ENCODE measurements around the gene NUP35. TPM values are rescaled to one million over a fixed set of nuclear protein-coding genes. Genes with fewer than 3 reads are reported as not detected.

NUP35 gene
- total RNA-seq: 17.7 and 19.1 TPM in 2 replicates

- intact Hi-C loops (cut with micrococcal nuclease): loop anchor here (1.0 to 5.0 kb wide), 5 partner anchors 46 to 1232 kb away; partner anchors contain the start of genes DNAJC10, DUSP19, ITPRID2 and NCKAP1
These were observed at the start of gene NUP35 for GRCh38 chr2:183124222-183124956. TSS of gene NUP35 (plus strand) at chr2:183124443. CDS start at chr2:183124458, 15 bp downstream.

DNA sequence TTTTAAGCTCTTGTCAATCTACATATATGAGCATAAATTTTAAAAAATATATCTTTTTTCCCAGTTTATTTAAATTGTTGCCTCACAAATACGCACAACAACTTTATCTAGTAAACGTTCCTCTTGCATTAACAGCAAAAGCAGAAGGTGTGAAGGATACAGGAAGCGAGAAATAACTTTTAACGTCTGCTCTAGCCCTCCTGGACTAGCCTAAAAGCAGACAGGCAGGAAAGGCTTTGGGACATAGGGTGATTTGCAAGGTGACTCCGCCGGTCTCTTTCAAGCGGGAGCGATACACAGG lies 46.1 kb upstream of the NUP35 start:
- intact Hi-C loops (cut with micrococcal nuclease): loop anchor here (1.0 kb wide), 3 partner anchors 40 to 363 kb away; partner anchors contain the start of genes NCKAP1 and NUP35

DNA sequence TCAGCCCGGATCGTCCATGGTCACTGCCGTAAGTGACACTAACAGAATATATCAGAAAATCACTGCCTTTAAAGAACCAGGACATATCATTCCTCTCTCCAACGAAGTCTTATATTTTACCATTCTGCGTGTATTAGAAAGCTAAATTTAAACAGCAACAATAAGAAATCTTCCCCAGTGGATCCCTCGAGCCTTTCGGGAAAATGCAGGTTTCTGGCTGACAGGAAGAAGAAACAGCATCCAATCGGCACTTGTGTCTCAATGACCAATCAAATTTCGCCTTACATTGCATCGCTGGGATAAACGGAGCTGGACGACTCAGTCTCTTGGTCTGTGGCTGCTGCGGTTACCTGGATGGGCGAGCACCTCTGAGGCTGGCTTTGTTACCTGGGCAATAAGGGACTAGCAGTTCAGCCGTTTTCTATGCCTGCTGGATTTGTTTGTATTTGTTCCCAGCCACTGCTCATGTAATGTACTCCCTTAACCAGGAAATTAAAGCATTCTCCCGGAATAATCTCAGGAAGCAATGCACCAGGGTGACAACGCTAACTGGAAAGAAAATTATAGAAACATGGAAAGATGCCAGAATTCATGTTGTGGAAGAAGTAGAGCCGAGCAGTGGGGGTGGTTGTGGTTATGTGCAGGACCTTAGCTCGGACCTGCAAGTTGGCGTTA lies 45.6 kb upstream of the NUP35 start, which contains the start of gene DUSP19:
Gene DUSP19, plus strand, starts transcription at position 284 of the 675 bp plus-strand sequence. Its CDS starts 187 bp downstream, at position 471.
- intact Hi-C loops (cut with micrococcal nuclease): loop anchor here (1.0 kb wide), 3 partner anchors 40 to 363 kb away; partner anchors contain the start of genes NCKAP1 and NUP35

- intact Hi-C loops (cut with micrococcal nuclease): no loop called here
These were observed 45.0 kb upstream of the NUP35 start for GRCh38 chr2:183079139-183079775.

DNA sequence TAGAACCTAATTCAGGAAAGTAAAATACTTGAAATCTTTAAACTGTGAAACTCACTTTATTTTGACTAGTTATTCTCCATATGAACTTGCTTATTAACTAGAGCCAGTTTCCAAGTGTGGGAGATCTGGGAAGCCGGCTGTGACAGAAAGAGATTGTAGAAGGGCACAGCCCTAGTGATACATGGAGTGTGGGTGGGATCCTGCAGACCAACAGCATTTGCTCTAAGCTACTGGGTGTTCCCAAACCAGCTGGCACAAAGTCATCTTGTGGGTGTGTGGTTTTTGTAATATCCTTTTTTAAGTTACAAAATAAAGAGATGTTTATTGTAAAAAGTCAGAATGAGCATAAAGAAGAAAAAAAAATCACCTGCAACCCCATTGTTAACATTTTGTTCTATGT lies 42.3 kb upstream of the NUP35 start:
- intact Hi-C loops (cut with micrococcal nuclease): no loop called here

DNA sequence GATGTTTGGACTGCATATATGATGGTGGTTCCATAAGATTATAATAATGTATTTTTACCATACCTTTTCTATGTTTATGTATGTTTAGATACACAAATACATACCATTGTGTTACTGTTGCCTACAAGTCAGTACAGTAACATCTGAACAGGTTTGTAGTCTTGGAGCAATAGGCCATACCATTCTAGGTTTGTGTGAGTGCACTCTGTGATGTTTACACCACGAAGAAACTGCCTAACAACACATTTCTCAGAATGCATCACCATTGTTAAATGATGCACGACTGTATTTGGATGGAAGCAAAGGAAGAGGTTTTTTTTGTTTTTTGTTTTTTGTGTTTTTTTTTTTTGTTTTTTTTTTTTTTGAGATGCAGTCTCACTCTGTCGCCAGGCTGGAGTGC lies 36.2 kb upstream of the NUP35 start:
- intact Hi-C loops (cut with micrococcal nuclease): no loop called here

DNA sequence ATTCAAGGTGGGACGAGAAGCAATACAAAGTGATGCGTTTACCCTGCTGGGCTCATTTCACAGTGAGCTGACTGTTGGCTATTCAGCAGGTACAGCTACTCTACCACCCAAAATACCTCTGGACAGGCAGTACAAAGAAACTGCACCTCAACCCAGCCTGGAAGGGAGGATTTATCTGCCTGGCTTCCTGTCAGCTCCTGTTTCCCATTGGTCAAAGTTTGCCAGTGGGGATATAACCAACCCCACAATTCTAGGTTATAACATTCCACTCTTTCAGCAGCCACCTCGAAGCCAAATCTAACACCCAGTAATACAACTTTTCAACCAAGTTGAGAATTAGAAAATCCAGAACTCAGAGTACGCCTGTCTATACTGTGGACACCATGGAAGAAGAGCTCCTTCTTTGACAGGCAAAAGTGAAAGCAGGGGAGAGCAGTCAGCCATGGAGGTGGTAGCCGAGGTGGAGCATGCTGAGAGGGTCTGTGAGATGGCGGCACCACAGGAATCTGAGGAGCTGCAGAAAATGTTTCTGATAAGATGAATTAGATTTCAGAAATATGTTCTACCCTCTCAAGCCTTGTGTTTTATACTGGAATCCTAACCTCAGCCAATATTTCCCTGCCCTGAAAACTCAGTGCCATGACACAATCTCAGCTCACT lies 34.9 kb upstream of the NUP35 start:
- intact Hi-C loops (cut with micrococcal nuclease): no loop called here

GRCh38 chr2:183091318-183091953 lies 32.8 kb upstream of the NUP35 start:
- intact Hi-C loops (cut with micrococcal nuclease): no loop called here

- intact Hi-C loops (cut with micrococcal nuclease): no loop called here
These were observed 32.3 kb upstream of the NUP35 start for GRCh38 chr2:183091954-183092345.

DNA sequence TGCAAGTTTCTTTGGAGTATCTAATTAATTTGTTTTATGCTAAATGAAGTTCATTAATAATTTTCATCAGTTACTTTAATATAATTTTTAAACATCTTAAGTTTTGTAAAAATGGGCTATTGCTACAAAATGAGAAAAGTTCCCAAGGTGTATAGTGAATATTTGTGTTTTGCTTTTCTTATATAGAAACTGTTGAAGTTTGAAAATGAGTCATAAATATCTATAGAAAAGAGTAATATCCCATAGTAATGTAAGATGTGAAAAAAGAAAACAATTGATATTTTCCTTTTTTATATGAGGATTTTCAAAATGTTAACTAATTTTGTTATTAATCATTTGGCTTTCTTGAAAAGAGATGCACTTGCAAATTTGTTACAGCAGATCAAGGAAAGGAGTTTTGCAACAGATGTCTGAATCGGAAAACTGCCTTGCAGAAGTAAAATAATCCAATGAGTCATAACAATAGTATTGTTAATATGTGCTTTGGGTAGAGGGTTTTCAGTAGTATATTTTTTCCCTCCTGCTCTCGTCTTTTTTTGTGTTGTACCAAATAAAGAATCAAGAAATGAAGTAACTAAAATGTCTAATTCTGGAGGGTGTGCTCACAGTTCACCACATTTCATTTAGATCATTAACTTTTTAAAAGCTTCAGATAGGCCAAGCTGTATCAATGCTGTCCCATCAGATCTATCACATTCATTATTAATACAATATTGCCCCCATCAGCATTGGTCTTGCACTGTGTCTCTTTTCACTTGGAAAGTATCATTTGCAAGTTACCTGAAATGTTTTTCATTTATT lies 30.2 kb upstream of the NUP35 start:
- intact Hi-C loops (cut with micrococcal nuclease): no loop called here

DNA sequence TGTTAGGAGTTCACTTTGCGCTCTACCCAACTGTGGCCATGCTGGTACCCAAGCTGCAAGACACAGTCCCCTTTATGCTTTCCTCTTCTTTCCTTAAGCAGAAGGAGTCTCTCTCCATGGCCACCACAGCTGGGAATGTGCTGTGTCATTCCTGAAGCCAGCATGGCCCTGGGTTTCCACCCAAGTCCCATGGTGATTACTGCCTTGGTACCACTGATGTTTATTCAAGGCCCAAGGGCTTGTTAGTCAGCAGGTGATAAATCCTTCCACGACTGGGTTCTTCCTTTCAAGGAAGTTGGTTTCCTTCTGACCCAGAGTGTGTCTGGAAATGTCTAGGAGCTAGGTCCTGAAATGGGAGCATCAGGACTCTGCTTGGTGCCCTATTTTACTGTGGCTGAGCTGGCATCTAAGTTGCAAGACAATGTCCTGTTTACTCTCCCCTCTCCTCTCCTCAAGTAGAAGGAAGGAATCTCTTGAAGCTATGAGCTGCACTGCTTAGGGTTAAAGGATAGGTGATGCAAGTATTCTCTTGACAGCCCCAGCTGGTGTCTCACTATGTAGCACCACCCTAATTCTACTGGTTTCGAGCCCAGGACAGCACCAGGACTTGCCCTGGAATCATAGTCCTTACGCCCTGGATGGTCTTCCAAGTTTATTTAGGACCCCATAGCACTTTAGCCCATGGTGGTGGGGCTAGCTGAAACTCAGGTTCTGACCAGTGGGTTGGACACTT lies 18.7 kb upstream of the NUP35 start:
- intact Hi-C loops (cut with micrococcal nuclease): no loop called here

- intact Hi-C loops (cut with micrococcal nuclease): no loop called here
These were observed 11.7 kb upstream of the NUP35 start for GRCh38 chr2:183112577-183112976.

DNA sequence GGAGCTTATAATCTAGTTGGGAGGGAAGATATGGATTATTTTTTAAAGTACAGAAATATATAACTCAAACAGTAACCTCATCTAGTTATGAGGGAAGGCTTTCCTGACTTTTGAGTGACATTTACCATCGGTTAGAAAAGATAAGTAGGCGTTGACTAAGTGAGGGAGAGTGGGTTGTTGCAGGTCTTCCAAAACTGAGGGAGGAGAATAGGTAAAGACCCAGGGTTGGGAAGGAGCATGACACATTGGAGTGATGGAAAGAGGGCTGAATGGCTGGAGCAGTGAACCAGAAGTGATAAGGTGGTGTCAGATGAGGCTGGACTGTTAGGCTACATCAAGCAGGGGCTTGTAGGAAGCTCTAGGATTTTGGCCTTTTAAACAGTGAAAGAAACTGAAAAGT lies 10.6 kb upstream of the NUP35 start:
- intact Hi-C loops (cut with micrococcal nuclease): no loop called here

DNA sequence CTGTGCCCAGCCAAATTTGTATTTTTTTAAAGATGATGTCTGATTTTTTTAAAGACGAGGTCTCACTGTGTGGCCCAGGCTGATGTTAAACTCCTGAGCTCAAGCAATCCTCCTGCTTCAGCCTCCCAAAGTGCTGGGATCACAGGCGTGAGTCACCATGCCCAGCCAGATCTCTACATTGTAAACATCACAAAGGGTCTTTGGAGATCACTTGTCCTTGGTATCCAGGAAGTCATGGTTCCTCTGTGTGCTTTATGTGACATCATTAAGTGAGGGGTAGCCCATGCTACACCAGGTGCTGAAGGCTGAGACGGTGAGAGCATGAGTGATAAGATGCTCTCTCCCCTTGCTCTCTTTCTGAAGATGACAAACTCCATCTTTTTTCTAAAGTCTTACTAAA lies 7.0 kb upstream of the NUP35 start:
- intact Hi-C loops (cut with micrococcal nuclease): no loop called here

DNA sequence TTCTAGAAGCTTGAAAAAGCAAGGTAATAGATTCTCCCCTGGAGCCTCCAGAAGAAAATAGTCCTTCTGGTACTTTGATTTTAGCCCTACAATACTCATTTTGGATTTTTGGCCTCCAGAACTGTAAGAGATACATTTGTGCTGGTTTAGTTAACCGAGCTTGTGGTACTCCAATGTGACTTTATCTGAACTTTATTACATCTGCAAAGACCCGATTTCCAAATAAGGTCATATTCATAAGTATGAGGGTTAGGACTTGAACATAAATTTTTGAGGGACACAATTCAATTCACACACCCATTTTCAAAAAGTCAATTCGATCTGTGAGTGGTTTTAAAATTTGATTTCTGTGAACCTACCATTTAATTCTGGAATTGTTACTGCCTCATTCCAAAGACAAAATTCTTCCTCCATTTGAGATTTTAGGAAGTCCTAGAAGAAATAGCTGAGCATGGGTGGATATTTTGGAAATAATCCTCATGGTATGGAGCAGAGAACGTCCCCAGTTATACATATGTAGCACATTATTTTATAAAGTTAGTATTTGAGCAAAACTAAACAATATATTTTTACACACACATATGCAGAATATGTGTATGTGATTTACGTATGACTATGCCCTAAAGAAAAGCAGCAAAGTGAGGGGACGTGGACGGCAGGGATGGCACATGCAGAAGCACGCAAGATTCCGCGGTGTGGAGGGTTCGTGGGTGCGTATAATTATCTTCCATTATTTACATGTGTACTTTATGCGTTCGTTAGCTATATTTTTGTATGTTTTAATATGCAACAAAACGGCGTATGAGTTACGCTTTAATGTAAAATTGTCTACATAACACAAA lies 905 bp upstream of the NUP35 start:
- intact Hi-C loops (cut with micrococcal nuclease): loop anchor here (5.0 kb wide), 1 partner anchor 1231 kb away; the partner anchor contains the start of gene ITPRID2

GRCh38 chr2:183123959-183124221 lies 353 bp upstream of the NUP35 start:
- intact Hi-C loops (cut with micrococcal nuclease): loop anchor here (1.0 to 5.0 kb wide), 5 partner anchors 46 to 1232 kb away; partner anchors contain the start of genes DNAJC10, DUSP19, ITPRID2 and NCKAP1

DNA sequence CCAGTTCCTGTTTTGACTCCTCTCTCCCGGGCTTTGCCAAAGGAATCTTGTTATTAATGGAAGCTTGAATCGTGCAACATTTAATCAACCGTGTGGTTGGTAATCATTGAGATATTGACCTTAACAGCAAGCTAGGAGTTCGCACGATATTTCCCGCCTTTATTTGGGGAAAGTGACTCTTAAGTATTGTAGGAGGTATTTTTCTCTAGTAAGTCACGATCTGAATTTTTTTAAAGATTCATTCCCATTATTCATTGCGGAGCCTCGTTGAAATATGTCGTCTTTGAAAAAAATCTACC lies 663 bp downstream of the NUP35 start:
- intact Hi-C loops (cut with micrococcal nuclease): loop anchor here (1.0 to 5.0 kb wide), 5 partner anchors 47 to 1233 kb away; partner anchors contain the start of genes DNAJC10, DUSP19, ITPRID2 and NCKAP1

DNA sequence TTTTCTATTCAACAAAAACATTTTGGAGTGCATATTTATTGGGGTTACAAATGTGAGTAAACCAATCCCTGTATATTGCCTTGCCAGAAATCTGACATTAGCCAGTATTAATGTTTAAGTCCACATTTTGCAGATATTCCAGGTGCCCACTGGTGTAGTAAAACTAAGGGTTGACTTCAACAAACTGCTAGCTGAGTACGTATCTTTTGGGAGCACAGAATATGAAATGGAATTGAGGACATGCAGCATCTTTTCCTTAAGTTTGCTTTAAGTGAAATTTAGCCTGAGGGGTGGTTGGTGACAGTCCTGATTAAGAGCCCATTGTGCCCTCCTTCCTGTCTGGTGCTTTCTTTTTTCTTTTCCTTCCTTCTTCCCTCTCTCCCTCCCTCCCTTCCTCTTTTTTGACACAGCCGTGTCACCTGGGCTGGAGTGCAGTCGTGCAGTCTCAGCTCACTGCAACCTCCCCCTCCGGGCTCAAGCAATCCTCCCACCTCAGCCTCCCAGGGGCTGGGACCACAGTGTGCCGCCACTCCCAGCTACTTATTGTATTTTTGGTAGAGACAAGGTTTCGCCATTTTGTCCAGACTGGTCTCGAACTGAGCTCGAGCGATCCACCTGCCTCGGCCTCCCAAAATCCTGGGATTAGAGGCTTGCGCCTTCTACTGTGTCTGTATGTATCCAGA lies 1.6 kb downstream of the NUP35 start:
- intact Hi-C loops (cut with micrococcal nuclease): loop anchor here (2.0 kb wide), 1 partner anchor 473 kb away; no protein-coding TSS in a partner anchor

Data from T-helper 1 cell treated with Interleukin-12 subunit alpha and Interleukin-12 subunit beta and Interleukin-4 antibody, amounts not matched to agents 30 ng/mL and 1 ng/mL, for 36 hours (primary cell).